HPDE6-E6E7 (cell line): ENCODE results near the gene HCRTR2.
"Not testable (repeated sequence)": the region's sequence is repeated elsewhere in the genome, so short reads cannot be mapped to it uniquely, and the experiment has no call there.

Experiments
- DNase-seq: peaks from one replicate; pipeline ENCODE4 v3.0.0; 2011; ENCODE audit warnings: missing footprints; ENCODE audit errors: extremely low spot score

Gene HCRTR2

DNA sequence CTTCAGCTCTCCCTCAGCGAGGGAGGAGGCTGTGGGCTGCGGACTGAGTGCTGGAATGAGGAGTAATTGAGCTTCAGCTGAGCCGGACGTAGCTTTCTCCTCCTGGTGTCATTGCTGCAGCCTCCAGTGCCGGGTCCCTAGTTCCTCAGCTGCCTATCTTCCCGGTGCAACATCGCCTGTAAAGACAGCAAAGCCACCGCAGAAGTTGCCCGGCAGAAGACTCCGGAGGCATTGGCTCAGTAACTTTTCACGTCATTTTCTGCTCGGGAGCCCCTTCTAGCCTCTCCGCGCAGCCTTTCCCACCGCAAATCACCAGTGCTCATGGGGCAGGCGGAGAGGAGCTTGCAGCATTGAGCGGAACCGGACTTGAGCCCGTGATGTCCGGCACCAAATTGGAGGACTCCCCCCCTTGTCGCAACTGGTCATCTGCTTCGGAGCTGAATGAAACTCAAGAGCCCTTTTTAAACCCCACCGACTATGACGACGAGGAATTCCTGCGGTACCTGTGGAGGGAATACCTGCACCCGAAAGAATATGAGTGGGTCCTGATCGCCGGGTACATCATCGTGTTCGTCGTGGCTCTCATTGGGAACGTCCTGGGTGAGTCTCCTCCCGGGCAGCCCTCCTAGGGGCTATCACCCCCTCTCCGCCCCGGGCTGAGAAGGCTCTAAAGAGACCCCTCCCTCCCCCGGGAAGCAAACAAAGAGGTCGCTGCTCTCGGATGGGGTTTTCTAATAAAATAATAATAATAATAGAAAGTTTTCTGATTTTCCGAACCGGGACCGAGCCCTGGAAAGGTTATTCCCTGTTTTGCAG, at the start of gene HCRTR2:
Gene HCRTR2, plus strand, starts transcription at position 305 of the 816 bp plus-strand sequence. Its CDS starts 73 bp downstream, at position 378.
- no peak for DNase-seq

- no peak for DNase-seq
These were observed 43.5 kb upstream of the HCRTR2 start for GRCh38 chr6:55130806-55131324.

DNA sequence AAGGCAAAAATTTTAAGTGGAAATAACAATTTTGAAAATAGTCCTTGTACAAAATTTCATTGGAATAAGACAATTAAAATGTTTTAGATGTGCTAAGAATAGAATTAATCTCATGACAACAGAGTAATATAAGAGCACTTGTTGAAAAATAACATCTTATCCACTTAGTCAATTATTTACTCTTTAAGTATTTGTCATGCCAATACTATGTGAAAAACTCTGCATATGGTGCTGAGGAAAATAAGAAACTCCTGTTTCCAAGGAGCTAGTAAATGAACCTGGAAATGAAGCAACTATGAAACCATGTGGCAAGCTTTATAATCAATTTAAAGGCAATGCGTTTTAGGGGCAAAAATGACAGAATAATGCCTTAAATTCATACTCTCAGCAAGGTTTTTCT, 42.7 kb upstream of the HCRTR2 start:
- DNase-seq = no peak

DNA sequence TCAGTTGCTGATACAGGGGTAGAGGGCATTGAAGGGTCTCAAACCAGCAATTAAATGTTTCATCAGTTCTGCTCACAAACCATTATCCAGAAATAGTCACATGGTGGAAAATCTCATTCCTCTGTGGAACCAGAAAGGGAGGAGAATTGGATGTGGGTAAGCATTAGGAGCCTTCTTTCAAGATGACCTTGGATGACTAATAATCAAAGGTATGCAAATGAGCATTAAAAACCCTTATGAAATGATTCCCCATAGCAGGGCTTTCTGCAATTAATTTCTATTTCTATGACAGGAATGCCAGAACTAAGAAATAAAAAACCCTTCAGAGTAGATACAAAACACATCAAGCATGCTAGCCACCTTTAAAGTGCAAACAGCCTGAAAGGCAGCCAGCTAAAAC, 37.4 kb upstream of the HCRTR2 start:
- no peak for DNase-seq

DNA sequence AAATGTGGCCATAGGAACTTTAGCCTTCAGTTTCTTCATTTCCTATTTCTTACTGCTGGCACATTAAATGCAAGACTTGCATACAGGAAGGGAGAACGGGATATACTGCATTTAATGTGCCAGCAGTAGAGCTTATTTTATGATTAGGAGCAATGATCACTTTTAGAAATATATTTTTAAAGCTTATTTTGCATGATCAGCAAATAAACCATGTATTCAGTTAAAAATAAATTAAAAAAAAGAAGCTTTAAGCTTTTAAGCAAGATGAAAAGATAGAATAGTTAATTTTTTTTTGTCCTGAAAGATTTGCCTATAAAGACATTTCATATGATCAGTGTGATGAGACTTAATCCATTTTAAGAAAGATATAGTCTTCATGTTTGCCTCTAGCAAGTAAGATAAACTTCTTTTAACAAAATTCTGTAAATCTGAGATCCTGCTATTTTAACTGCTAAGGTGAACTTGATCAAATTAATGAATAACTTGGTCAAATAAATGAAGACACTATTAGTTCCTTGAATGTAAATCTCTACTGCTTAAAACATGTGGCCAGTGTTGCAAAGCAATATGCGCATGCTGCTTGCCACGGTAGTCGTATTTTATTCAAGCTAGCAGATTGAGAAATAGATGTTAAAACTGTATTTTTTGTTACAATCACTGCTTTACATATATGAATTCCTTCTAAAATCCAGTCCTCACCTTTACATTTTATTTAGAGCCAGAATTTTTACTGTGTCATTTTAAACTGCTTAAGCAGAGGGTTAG, 36.2 kb upstream of the HCRTR2 start:
- no peak for DNase-seq

DNA sequence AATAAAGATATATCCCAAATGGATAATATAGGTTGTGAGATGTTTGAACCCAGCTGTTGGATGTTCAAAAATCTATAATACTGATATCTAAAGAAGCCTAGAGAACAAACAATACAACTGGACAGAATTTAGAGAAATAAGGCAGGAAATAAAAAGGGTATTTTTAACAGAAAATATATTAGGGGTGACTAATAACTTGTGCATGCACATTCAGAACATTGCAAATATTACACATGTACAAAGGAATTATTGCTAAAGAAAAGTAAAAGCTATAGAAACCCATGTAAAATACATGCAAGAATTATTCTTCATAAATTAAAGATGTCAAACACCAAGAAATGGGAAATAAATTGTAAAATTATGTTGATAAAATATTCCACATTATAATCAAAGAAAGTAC, 32.7 kb upstream of the HCRTR2 start:
- no peak for DNase-seq

- no peak for DNase-seq
These were observed 31.7 kb upstream of the HCRTR2 start for GRCh38 chr6:55142610-55143009.

GRCh38 chr6:55153284-55153683, 21.0 kb upstream of the HCRTR2 start:
- no peak for DNase-seq

GRCh38 chr6:55158784-55159183, 15.5 kb upstream of the HCRTR2 start:
- DNase-seq = not testable (repeated sequence)

- DNase-seq = no peak
These were observed 6.5 kb upstream of the HCRTR2 start for GRCh38 chr6:55167860-55168259.

DNA sequence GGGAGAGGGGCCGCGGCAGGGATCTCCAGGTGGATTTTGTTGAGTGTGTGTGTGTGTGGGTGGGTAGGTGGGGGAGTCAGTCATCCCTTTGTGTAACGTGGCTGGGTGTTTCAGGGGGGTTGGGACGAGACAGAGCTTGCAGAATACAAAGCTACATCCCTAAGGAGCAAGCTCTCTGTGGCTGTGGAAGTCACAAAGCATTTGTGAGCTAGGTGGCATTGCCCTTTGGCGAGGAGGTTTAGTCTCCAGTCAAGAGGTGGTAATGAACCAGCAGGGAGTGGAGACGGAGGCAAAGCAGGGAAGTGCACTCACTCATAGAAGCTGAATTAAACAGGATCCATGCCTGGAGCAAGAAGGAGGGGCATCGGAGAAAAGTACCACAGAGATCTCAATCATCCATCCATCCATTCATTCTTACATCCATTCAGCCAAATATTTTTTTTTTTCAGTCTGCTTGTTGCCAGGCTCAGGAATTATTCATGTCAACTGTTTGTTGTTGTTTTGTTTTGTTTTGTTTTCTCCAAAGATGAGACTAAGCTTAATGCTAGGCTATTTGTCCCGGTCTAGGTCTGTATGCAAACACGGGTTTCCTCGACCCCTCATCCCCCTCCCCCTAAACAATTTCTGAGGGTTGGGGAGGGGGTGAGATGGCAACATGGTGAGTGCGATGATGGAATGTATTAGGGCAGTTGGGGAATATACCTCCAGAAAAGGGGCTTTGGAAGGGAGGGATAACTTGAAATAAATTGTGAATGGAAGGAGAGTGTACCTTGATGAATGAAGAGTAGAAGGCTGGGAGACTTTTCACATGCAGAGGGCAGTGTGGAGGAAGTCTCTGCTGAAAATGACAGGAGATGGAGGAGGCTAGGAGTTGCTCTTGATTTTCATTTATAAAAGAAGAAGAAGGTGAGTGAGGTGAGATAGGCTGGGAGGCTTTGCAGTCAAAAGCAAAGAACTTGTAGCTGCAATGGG, 1.0 kb downstream of the HCRTR2 start:
- DNase-seq = no peak

- DNase-seq = no peak
These were observed 2.6 kb downstream of the HCRTR2 start for GRCh38 chr6:55176958-55177357.

DNA sequence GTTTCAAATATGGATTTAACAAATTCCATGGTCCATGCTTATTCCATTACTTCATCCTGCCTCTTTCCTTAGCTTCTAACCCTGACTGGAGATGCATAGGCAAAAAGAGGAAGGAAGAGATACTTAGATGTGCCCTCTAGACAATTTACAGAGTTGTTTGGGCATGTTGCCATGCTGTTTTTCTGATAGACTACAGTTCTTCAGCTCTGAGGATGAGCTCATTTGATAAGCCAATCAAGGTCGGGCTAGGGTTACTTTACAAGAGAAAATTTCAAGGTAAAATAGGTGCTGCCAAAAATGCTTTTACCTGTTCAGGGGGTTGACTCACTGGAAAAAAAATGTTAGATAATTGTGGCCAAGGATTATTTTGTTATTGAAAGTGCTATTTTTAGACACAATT, 5.9 kb downstream of the HCRTR2 start:
- DNase-seq = no peak

DNA sequence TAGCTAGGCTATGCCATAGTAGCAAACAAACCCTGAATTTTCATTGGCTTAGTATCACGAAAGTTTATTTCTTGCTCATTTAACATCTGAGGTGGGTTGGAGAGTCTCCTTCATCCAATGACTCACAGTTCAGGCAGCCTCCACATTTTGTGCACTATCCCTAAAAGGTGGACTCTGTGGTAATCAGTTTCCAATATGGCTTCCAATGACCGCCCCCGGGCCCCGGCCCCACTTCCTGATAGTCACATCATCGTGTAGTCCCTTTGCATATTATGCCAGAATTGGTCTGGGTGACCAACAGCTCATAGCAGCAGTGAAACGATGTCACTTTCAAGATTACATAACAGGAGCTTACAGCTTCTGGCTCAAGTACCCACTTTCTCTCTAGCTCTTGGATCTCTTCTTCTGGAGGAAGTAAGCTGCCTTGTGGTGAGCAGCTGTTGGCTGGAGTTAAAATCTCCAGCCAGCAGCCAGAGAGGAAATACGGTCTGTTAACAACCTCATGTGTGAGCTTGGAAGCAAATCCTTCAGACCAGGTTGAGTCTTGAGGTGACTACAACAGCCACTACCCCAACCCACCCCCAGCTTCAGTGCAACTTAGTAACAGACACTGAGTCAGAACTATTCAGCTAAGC, 7.8 kb downstream of the HCRTR2 start:
- DNase-seq = no peak

GRCh38 chr6:55184782-55185530, 10.6 kb downstream of the HCRTR2 start:
- no peak for DNase-seq

DNA sequence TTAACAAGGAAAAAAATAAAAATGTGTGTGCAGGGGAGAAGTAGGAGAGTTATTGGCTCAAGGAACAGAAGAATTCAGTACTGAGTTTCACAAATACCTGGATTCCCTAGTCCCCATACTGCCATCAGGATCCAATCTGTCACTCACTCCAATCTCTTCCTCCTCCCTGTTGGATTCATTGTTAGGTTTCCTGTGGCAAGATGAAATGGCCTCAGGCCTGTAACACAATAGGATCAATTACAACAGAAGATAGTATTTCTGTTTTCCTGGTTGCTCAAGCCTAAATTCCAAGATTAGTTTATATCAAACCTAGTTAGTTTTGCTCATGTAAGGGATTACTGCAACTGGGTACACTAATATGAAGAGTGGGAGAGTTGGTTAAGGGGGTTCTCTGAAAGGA, 24.4 kb downstream of the HCRTR2 start:
- DNase-seq = no peak

- no peak for DNase-seq
These were observed 24.9 kb downstream of the HCRTR2 start for GRCh38 chr6:55199239-55199638.

DNA sequence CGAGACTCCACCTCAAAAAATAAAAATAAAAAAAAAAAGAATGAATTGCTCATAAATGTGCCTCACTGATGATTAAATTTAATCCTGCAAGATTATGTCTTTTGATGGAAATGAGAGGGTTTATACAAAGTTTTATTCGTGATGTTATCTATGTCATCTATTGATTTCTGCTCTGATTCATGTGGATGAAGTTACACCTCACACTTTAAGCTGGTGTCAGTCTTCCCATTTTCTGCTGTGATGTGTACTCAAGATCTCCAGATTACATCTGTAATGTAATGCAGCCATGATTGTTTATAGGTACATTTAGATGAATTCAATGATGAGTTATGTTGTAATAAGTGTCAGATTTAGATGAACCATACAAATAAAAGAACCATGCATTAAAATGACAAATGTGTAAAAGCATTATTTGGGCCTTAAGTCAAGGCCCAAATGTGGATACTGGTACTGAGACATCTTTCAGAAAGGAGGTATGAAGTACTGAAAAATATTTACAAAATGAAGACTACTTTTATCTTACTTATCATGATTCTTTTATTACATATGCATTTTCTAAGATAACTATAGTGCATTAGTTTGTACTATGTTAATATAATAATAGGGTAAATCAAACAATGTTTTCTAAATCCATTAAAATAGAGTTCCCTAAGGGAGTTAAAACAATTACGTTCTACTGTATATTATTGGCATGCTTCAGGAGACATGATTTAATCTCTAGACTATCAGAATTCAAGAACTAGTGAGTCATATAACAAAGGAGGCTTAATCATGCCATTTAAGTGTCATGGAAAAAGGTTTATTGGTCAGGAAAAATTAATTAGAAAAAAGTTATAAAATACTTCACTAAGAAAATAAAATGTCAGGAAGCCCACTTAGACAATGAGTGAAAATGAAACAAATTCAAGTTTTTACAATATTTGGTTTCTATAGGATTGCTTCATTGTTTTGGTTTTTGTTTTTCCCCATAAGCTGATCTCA, 34.5 kb downstream of the HCRTR2 start:
- no peak for DNase-seq

DNA sequence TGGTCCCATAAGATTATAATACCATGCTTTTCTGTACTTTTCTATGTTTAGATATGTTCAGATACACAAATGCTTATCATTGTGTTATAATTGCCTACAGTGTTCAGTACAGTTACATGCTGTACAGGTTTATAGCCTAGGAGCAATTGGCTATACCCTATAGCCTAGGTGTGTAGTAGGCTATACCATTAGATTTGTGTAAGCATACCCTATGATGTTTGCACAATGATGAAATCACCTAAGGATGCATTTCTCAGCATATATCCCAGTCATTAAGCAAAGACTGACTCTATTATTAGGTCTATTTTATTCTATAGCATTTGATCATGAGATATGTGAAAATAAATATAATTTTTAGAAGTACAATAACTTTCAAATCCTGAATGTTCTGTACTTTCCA, 36.6 kb downstream of the HCRTR2 start:
- DNase-seq = no peak
